K562 (cell line): ENCODE results near the gene PSORS1C1. TPM values are rescaled to one million over a fixed set of nuclear protein-coding genes. Genes with fewer than 3 reads are reported as not detected.

ENCODE experiments used
- BCL6 ChIP-seq: fragments of 250-450 bp; sonication (Bioruptor Pico); IDR thresholded peaks from 2 replicates; pipeline ENCODE4 v1.4.0; 2020
- BRD9 ChIP-seq: fragments of 450-650 bp; IDR thresholded peaks from 2 replicates; pipeline ENCODE4 v1.6.1; 2018; ENCODE audit warnings: low read depth; ENCODE audit not compliant: partially characterized antibody
- BRF2 ChIP-seq: IDR thresholded peaks from 3 replicates; pipeline ENCODE4 v1.6.1; 2011; ENCODE audit warnings: borderline replicate concordance, mild to moderate bottlenecking; ENCODE audit not compliant: insufficient read length, insufficient read depth
- DPF2 ChIP-seq: fragments of 450-650 bp; IDR thresholded peaks from 2 replicates; pipeline ENCODE4 v1.6.1; 2016
- ETS1 ChIP-seq: conservative IDR thresholded peaks from 2 replicates; pipeline ENCODE4 v1.6.1; 2011; ENCODE audit warnings: low read depth, mild to moderate bottlenecking, low read length; ENCODE audit not compliant: control insufficient read depth
- GTF2E2 ChIP-seq: fragments of 200-800 bp; sonication (Bioruptor generic); IDR thresholded peaks from 2 replicates; pipeline ENCODE4 v1.6.1; 2016; ENCODE audit warnings: missing genetic modification characterization, missing compliant biosample characterization
- IRF9 ChIP-seq: fragments of 450-650 bp; IDR thresholded peaks from 2 replicates; pipeline ENCODE4 v1.6.1; 2016; ENCODE audit warnings: missing biosample characterization, missing genetic modification characterization
- NR1H2 ChIP-seq: sonication (generic); formaldehyde crosslinking; IDR thresholded peaks from 2 replicates; pipeline ENCODE4 v1.4.0; 2020; ENCODE audit warnings: mild to moderate bottlenecking, missing genetic modification reagents
- NR4A1 ChIP-seq, 2 experiments: fragments of 250-450 bp in 1 of 2; fragments of 450-650 bp in 1 of 2; sonication (Bioruptor Pico) in 1 of 2; IDR thresholded peaks; 2 replicates each; pipeline versions ENCODE4 v1.4.0 to v1.6.1; 2016 to 2020; ENCODE audit warnings: mild to moderate bottlenecking in 2 of 2, missing compliant biosample characterization in 1 of 2, missing genetic modification characterization in 1 of 2, moderate library complexity in 1 of 2
- PCBP2 ChIP-seq: fragments of 200-400 bp; formaldehyde crosslinking; IDR thresholded peaks from 2 replicates; pipeline ENCODE4 v1.6.1; 2018; ENCODE audit warnings: low read length, low read depth, mild to moderate bottlenecking, moderate library complexity; ENCODE audit not compliant: poor library complexity, severe bottlenecking
- PRPF4 ChIP-seq: fragments of 200-400 bp; formaldehyde crosslinking; IDR thresholded peaks from one replicate; pipeline ENCODE4 v1.6.1; 2017; ENCODE audit warnings: low read length, low read depth, mild to moderate bottlenecking; ENCODE audit not compliant: insufficient read depth, poor library complexity, severe bottlenecking
- RFX7 ChIP-seq: fragments of 250-450 bp; sonication (Bioruptor Pico); IDR thresholded peaks from 2 replicates; pipeline ENCODE4 v1.5.1; 2021; ENCODE audit warnings: mild to moderate bottlenecking
- SMARCA4 ChIP-seq: fragments of 450-650 bp; IDR thresholded peaks from 2 replicates; pipeline ENCODE4 v1.6.1; 2016
- SNIP1 ChIP-seq: fragments of 450-650 bp; IDR thresholded peaks from 2 replicates; pipeline ENCODE4 v1.7.1; 2017; ENCODE audit warnings: low read depth, mild to moderate bottlenecking
- TFAP4 ChIP-seq: sonication (generic); formaldehyde crosslinking; IDR thresholded peaks from 2 replicates; pipeline ENCODE4 v1.8.0; 2022; ENCODE audit warnings: missing genetic modification reagents, mild to moderate bottlenecking, moderate library complexity, borderline replicate concordance
- ZKSCAN8 ChIP-seq: fragments of 200-800 bp; sonication (Bioruptor generic); IDR thresholded peaks from 2 replicates; pipeline ENCODE4 v1.6.1; 2016; ENCODE audit warnings: missing genetic modification characterization, missing compliant biosample characterization
- ZNF282 ChIP-seq: sonication (generic); formaldehyde crosslinking; IDR thresholded peaks from 2 replicates; pipeline ENCODE4 v1.8.1; 2023; ENCODE audit warnings: missing genetic modification reagents
- ZNF384 ChIP-seq: IDR thresholded peaks from 2 replicates; pipeline ENCODE4 v1.6.1; 2012; ENCODE audit warnings: low read depth, low read length, improper control_type of control experiment
- ZNF445 ChIP-seq: fragments of 250-450 bp; sonication (Bioruptor Pico); IDR thresholded peaks from 2 replicates; pipeline ENCODE4 v1.4.0; 2020; ENCODE audit warnings: low read depth, mild to moderate bottlenecking, moderate library complexity
- polyA plus RNA-seq, 8 experiments: library from polyadenylated mRNA; depleted of rRNA in 4 of 8; stranded (reverse) in 5 of 8; unstranded in 3 of 8; fragments of >200 nt; fragmentation: Nextera tagmentation in 2 of 8; fragmentation: Illumina TruSeq in 1 of 8; extraction: Ambion mirVana in 2 of 8; extraction: Trizol in 1 of 8; gene quantifications; 2 replicates each; pipeline versions ENCODE4 v1.2.1 to v1.2.3, GENCODE V29; 2011 to 2014; ENCODE audit warnings: inconsistent platforms in 1 of 8, missing spikeins in 1 of 8
- total RNA-seq, 7 experiments: library from RNA; depleted of rRNA in 6 of 7; stranded (reverse); fragments of >200 nt in 6 of 7; fragmentation: Illumina TruSeq in 2 of 7; extraction: Trizol in 2 of 7; gene quantifications; 2 replicates each; pipeline versions ENCODE4 v1.2.1 to v1.2.3, GENCODE V29; 2011 to 2021; ENCODE audit warnings: low replicate concordance in 1 of 7
- TF ChIP-seq, protein P1 (sequence below), 3 experiments: IDR thresholded peaks in 2 of 3; conservative IDR thresholded peaks in 1 of 3; 2 replicates each; pipeline ENCODE4 v1.5.1; 2011 to 2012; ENCODE audit warnings: low read length in 3 of 3, mild to moderate bottlenecking in 3 of 3, control low read depth in 2 of 3, improper control_type of control experiment in 1 of 3, inconsistent platforms in 1 of 3, low read depth in 1 of 3, mixed read lengths in 1 of 3, moderate library complexity in 1 of 3; ENCODE audit not compliant: insufficient read depth in 2 of 3
- TF ChIP-seq, protein P2 (sequence below), 2 experiments: fragments of 450-650 bp; IDR thresholded peaks; 2 replicates each; pipeline ENCODE4 v1.6.1; 2016

PSORS1C1 gene
- total and polyA plus RNA-seq, 9 of the 15 experiments (the other 6 are each of a cell fraction or from before 2014, with no cell fraction given), result 0.11 TPM; not detected in 8

- TF ChIP-seq, protein P1, sequence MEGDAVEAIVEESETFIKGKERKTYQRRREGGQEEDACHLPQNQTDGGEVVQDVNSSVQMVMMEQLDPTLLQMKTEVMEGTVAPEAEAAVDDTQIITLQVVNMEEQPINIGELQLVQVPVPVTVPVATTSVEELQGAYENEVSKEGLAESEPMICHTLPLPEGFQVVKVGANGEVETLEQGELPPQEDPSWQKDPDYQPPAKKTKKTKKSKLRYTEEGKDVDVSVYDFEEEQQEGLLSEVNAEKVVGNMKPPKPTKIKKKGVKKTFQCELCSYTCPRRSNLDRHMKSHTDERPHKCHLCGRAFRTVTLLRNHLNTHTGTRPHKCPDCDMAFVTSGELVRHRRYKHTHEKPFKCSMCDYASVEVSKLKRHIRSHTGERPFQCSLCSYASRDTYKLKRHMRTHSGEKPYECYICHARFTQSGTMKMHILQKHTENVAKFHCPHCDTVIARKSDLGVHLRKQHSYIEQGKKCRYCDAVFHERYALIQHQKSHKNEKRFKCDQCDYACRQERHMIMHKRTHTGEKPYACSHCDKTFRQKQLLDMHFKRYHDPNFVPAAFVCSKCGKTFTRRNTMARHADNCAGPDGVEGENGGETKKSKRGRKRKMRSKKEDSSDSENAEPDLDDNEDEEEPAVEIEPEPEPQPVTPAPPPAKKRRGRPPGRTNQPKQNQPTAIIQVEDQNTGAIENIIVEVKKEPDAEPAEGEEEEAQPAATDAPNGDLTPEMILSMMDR (IDR thresholded peaks at IDR 0.05 in 2 of 3, conservative IDR thresholded peaks at IDR 0.05 in 1 of 3; ENCODE audit: insufficient read depth in 2 of 3, low read depth in 1 of 3, low read length in 3 of 3), result peak; percentile 80 to 90 (median 89)
- TF ChIP-seq NR1H2 (CRISPR knock-in tag) (no peak), SMARCA4 (no peak), PRPF4 (no peak), ZNF282 (no peak), SNIP1 (no peak), BRD9 (no peak), NR4A1 (CRISPR knock-in tag; IDR thresholded peaks at IDR 0.05) (no peak), NR4A1 (tag; IDR thresholded peaks at IDR 0.05) (no peak), ETS1 (no peak), ZNF445 (no peak), BRF2 (no peak), BCL6 (CRISPR knock-in tag) (no peak), IRF9 (tag) (no peak), RFX7 (no peak), ZNF384 (no peak), ZKSCAN8 (CRISPR knock-in tag) (no peak), TFAP4 (peak; percentile 41; the same call in 1 of the 2 replicates), DPF2 (no peak), PCBP2 (no peak), GTF2E2 (tag) (no peak)
- TF ChIP-seq, protein P2, sequence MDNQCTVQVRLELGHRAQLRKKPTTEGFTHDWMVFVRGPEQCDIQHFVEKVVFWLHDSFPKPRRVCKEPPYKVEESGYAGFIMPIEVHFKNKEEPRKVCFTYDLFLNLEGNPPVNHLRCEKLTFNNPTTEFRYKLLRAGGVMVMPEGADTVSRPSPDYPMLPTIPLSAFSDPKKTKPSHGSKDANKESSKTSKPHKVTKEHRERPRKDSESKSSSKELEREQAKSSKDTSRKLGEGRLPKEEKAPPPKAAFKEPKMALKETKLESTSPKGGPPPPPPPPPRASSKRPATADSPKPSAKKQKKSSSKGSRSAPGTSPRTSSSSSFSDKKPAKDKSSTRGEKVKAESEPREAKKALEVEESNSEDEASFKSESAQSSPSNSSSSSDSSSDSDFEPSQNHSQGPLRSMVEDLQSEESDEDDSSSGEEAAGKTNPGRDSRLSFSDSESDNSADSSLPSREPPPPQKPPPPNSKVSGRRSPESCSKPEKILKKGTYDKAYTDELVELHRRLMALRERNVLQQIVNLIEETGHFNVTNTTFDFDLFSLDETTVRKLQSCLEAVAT (IDR thresholded peaks at IDR 0.05), result no peak
These were observed 13.6 kb downstream of the PSORS1C1 start (continued) for GRCh38 chr6:31128093-31128676.
